ENCODE data around the gene EHD1. TPM values are rescaled to one million over a fixed set of nuclear protein-coding genes. Genes with fewer than 3 reads are reported as not detected.

The EHD1 gene
- total and polyA plus RNA-seq, 2 of the 8 experiments (the other 6 are each of a cell fraction or from before 2014, with no cell fraction given): 31.5 to 42.9 TPM

- peak overlapping the region; percentile 71 for H3K27ac ChIP-seq (ENCODE audit: low read depth, low read length)
- peak overlapping the region; percentile 60; the same call in 1 of the 2 replicates for H2BK12ac ChIP-seq (ENCODE audit: low read depth, low read length)
- no peaks in the 10 kb centered on the region for H3K36me3 ChIP-seq (ENCODE audit: control insufficient read depth in 2 of 4, insufficient read depth in 4 of 4, low read length in 3 of 4)
- peak overlapping the region; percentile 84 to 86 (median 86) for H3K9ac ChIP-seq (replicated peaks in 1 of 4; ENCODE audit: extremely low read depth in 1 of 4, low read depth in 3 of 4, low read length in 3 of 4)
- no peak overlapping the region for H4K5ac ChIP-seq (ENCODE audit: insufficient read length, low read depth, low read length)
- peak overlapping the region; percentile 11; the same call in 1 of the 2 replicates for H4K8ac ChIP-seq (ENCODE audit: extremely low read depth, insufficient read depth, low read length)
- H3K79me2 ChIP-seq (ENCODE audit: control insufficient read depth in 1 of 2, insufficient read depth in 2 of 2, low read length in 2 of 2): no peaks in the 10 kb centered on the region
- ChIA-PET CTCF (ENCODE audit: partially characterized antibody) (interaction anchor here (0.7 to 32.2 kb wide), 6 partner anchors 13 to 135 kb away, joined by 3 to 1058 read pairs (median 4); partner anchors contain the start of genes ARL2, BATF2 and CDC42BPG), POLR2A (ENCODE audit: partially characterized antibody) (interaction anchor here (0.6 to 24.6 kb wide), 9 partner anchors 8 to 220 kb away, joined by 3 to 408 read pairs (median 5); partner anchors contain the start of genes MEN1 and PPP2R5B)
- peak overlapping the region; percentile 47 for H3K56ac ChIP-seq (replicated peaks; ENCODE audit: insufficient read length, low read depth, low read length)
- no peak overlapping the region for H2AFZ ChIP-seq (ENCODE audit: low read length)
- no peak overlapping the region for H2BK120ac ChIP-seq (replicated peaks; ENCODE audit: low read depth, low read length)
- no peak overlapping the region for H4K91ac ChIP-seq (replicated peaks; ENCODE audit: insufficient read length, low read length)
- 25% methylated on average over 16 of the region's 16 CpGs; no CpG with 5 or more reads in 1 of the 2 experiments for WGBS, 2 experiments (ENCODE audit: extremely low coverage in 1 of 2, insufficient coverage in 1 of 2, insufficient read length in 1 of 2, insufficient replicate concordance in 2 of 2, low coverage in 1 of 2, low lambda C conversion rate in 2 of 2, missing lambda C conversion rate in 1 of 2)
- peaks cover 0 to 6% (median 2%) of the 10 kb centered on the region in 4 experiments; a peak in 4 of 7 replicates for H3K27me3 ChIP-seq (replicated peaks in 1 of 4; ENCODE audit: control insufficient read depth in 3 of 4, extremely low read depth in 1 of 4, insufficient read depth in 3 of 4, low read length in 3 of 4)
- no peaks in the 10 kb centered on the region for H3K9me3 ChIP-seq (ENCODE audit: insufficient read depth in 2 of 2, low read depth in 1 of 2, low read length in 1 of 2)
- H3K4me2 ChIP-seq (ENCODE audit: insufficient read depth in 1 of 2, low read depth in 2 of 2, low read length in 2 of 2): peak overlapping the region; percentile 79 to 84
- H3K4me1 ChIP-seq (replicated peaks in 1 of 4; ENCODE audit: control insufficient read depth in 3 of 4, insufficient read depth in 4 of 4, low read length in 3 of 4): peaks cover 0 to 22% (median 11%) of the 10 kb centered on the region in 4 experiments; a peak in 6 of 7 replicates
- H3K4ac ChIP-seq (replicated peaks; ENCODE audit: insufficient read length, low read depth, low read length): peak overlapping the region; percentile 29
- no peak overlapping the region for H2BK20ac ChIP-seq (ENCODE audit: low read length)
- peaks cover 16% of the 10 kb centered on the region for H3K23me2 ChIP-seq (ENCODE audit: low read depth, low read length)
- no peaks in the 10 kb centered on the region for H4K20me1 ChIP-seq (replicated peaks in 1 of 2; ENCODE audit: control insufficient read depth in 1 of 2, insufficient read depth in 2 of 2, low read length in 2 of 2)
- DNase-seq (ENCODE audit: low read depth in 1 of 2, low spot score in 2 of 2) (no peak), FAIRE-seq (no peak)
- peak overlapping the region; percentile 42 for H3K18ac ChIP-seq (ENCODE audit: extremely low read depth, low read length)
- H3K4me3 ChIP-seq (ENCODE audit: extremely low read depth in 1 of 4, insufficient read depth in 2 of 4, low read depth in 3 of 4, low read length in 4 of 4): peak overlapping the region; percentile 57 to 94 (median 74)
- no peaks in the 10 kb centered on the region for H3K79me1 ChIP-seq (ENCODE audit: low read depth, low read length)
- H2BK5ac ChIP-seq (ENCODE audit: low read depth, low read length): peak overlapping the region; percentile 83; the same call in 1 of the 2 replicates
- no peak overlapping the region for H2AK5ac ChIP-seq (ENCODE audit: low read depth, low read length)
- no peak overlapping the region for H2BK15ac ChIP-seq (ENCODE audit: low read length)
- no peak overlapping the region for H3K14ac ChIP-seq (ENCODE audit: insufficient read length)
- H3K23ac ChIP-seq (ENCODE audit: insufficient read length): no peak overlapping the region
- TF ChIP-seq MAX (IDR thresholded peaks at IDR 0.05) (no peak), SAP30 (IDR thresholded peaks at IDR 0.05; ENCODE audit: insufficient read depth, insufficient replicate concordance, low read length) (peak; percentile 4)
Observed at GRCh38 chr11:64879244-64879900, 951 bp upstream of the EHD1 start.
